Esophagus muscularis mucosa (tissue), 3 donors: ENCODE measurements around the gene TRPV2.

Experiments used
- CTCF ChIP-seq, 3 experiments: fragments of 200-600 bp in 2 of 3; fragments of 450-650 bp in 1 of 3; sonication (generic) in 2 of 3; IDR thresholded peaks; one replicate each; pipeline ENCODE4 v1.5.1; 2017 to 2019; ENCODE audit warnings: antibody characterized with exemption in 3 of 3, mild to moderate bottlenecking in 2 of 3, moderate library complexity in 1 of 3
- POLR2A ChIP-seq: fragments of 450-650 bp; IDR thresholded peaks from one replicate; pipeline ENCODE4 v1.6.1; 2017; ENCODE audit warnings: antibody characterized with exemption, moderate library complexity, mild to moderate bottlenecking, low read depth

GRCh38 chr17:16444258-16444886 lies 29.0 kb downstream of the TRPV2 start:
- TF ChIP-seq CTCF (IDR thresholded peaks at IDR 0.05): no peak
- TF ChIP-seq POLR2A: no peak
